Sigmoid colon (tissue), 7 donors: ENCODE measurements around the gene ALDH3B2. TPM values are rescaled to one million over a fixed set of nuclear protein-coding genes. Genes with fewer than 3 reads are reported as not detected.
"Not testable (repeated sequence)": the region's sequence is repeated elsewhere in the genome, so short reads cannot be mapped to it uniquely, and the experiment has no call there.

Experiments
- DNase-seq: peaks from one replicate; pipeline ENCODE4 v3.0.0-alpha.2; 2019
- H3K27ac ChIP-seq, 4 donors: fragments of 200-600 bp; sonication (generic); one replicate each; pipeline ENCODE4 v1.5.1; 2016 to 2019; ENCODE audit warnings: mild to moderate bottlenecking in 1 of 4
- H3K27me3 ChIP-seq, 3 donors: fragments of 200-600 bp; sonication (generic); one replicate each; pipeline ENCODE4 v1.5.1; 2019; ENCODE audit warnings: mild to moderate bottlenecking in 1 of 3
- H3K36me3 ChIP-seq, 4 donors: fragments of 200-600 bp; sonication (generic); one replicate each; pipeline ENCODE4 v1.5.1; 2016 to 2019
- H3K4me1 ChIP-seq, 4 donors: fragments of 200-600 bp; sonication (generic); one replicate each; pipeline ENCODE4 v1.5.1; 2017 to 2019
- H3K4me3 ChIP-seq, 4 donors: fragments of 200-600 bp; sonication (generic); one replicate each; pipeline ENCODE4 v1.5.1; 2017 to 2019; ENCODE audit warnings: mild to moderate bottlenecking in 2 of 4, moderate library complexity in 1 of 4
- H3K9me3 ChIP-seq, 4 donors: fragments of 200-600 bp in 3 of 4; sonication (generic) in 3 of 4; one replicate each; pipeline versions ENCODE4 v1.5.1 to v1.6.1; 2013 to 2019
- EP300 ChIP-seq, 4 donors: sonication (generic); formaldehyde crosslinking; IDR thresholded peaks; one replicate each; pipeline ENCODE4 v1.6.1; 2017; ENCODE audit warnings: antibody characterized with exemption in 4 of 4
- POLR2A ChIP-seq, 2 donors: fragments of 450-650 bp; IDR thresholded peaks; one replicate each; pipeline ENCODE4 v1.6.1; 2016; ENCODE audit warnings: antibody characterized with exemption in 2 of 2, mild to moderate bottlenecking in 2 of 2, moderate library complexity in 2 of 2
- POLR2AphosphoS5 ChIP-seq, 4 donors: sonication (generic); formaldehyde crosslinking; IDR thresholded peaks; one replicate each; pipeline ENCODE4 v1.6.1; 2017; ENCODE audit warnings: antibody characterized with exemption in 4 of 4
- WGBS, 2 donors: extraction: QIAGEN DNeasy Blood & Tissue Kit; methylation state at CpG; one replicate each; pipeline ENCODE4 v1.1.7; 2013; 5-methylcytosine and 5-hydroxymethylcytosine counted together
- intact Hi-C: fragments of 100-400 bp; cut with DNase I; formaldehyde crosslinking; loops from one replicate; pipeline ENCODE4 v1.15.1; 2023
- polyA plus RNA-seq, 3 donors: library from polyadenylated mRNA; stranded (reverse); fragments of 200-250 nt; gene quantifications; one replicate each; pipeline ENCODE4 v1.2.3, GENCODE V29; 2013
- total RNA-seq, 4 donors: library from RNA; depleted of rRNA; stranded (reverse); fragments of >200 nt; gene quantifications; one replicate each; pipeline ENCODE4 v1.1.0, GENCODE V29; 2016
- TF ChIP-seq, protein P1 (sequence below), 4 experiments: fragments of 450-650 bp in 3 of 4; fragments of 200-600 bp in 1 of 4; IDR thresholded peaks; one replicate each; pipeline ENCODE4 v1.5.1; 2016 to 2019; ENCODE audit warnings: antibody characterized with exemption in 4 of 4, mild to moderate bottlenecking in 3 of 4, moderate library complexity in 2 of 4
- donor health status: healthy with polysubstance abuse.
- donor health status: Bipolar disorder and iron deficiency.
- donor health status: healthy.

Gene ALDH3B2
- total and polyA plus RNA-seq, 7 donors: 0.38 TPM; not detected in 6

DNA sequence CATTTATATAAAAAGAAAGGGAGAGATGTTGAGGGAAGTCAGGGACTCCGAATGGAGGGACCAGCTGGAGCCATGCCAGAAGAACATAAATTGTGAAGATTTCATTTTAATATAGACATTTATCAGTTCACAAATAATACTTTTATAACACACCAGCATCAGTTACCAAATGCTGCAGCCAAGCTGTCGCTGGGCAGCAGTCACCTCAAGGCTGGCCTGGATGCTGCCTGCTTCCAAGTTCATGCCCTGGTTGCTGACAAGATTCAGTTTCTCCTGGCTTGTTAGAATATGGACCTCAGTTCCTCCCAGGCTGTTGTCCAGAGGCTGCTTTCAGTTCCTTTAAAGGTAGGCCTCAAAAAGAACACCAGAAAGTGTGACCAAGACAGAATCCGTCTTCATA is 30.8 kb upstream of the ALDH3B2 start:
- TF ChIP-seq, protein P1, sequence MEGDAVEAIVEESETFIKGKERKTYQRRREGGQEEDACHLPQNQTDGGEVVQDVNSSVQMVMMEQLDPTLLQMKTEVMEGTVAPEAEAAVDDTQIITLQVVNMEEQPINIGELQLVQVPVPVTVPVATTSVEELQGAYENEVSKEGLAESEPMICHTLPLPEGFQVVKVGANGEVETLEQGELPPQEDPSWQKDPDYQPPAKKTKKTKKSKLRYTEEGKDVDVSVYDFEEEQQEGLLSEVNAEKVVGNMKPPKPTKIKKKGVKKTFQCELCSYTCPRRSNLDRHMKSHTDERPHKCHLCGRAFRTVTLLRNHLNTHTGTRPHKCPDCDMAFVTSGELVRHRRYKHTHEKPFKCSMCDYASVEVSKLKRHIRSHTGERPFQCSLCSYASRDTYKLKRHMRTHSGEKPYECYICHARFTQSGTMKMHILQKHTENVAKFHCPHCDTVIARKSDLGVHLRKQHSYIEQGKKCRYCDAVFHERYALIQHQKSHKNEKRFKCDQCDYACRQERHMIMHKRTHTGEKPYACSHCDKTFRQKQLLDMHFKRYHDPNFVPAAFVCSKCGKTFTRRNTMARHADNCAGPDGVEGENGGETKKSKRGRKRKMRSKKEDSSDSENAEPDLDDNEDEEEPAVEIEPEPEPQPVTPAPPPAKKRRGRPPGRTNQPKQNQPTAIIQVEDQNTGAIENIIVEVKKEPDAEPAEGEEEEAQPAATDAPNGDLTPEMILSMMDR (IDR thresholded peaks at IDR 0.05): no peak
- TF ChIP-seq POLR2A (IDR thresholded peaks at IDR 0.05): no peak
- TF ChIP-seq POLR2AphosphoS5 (IDR thresholded peaks at IDR 0.05): no peak
- no peak for TF ChIP-seq EP300 (IDR thresholded peaks at IDR 0.05)
- Histone ChIP-seq H3K4me1 (no peaks in the 10 kb centered on the region), H3K9me3 (no peaks in the 10 kb centered on the region), H3K27me3 (no peaks in the 10 kb centered on the region), H3K36me3 (no peaks in the 10 kb centered on the region), H3K27ac (no peak overlapping the region), H3K4me3 (no peak overlapping the region)
- WGBS, 2 donors: 84 to 88% methylated on average over 3 of the region's 3 CpGs
- intact Hi-C loops: loop anchor here (10.0 kb wide), 1 partner anchor 50 kb away; the partner anchor contains the start of gene ACY3
- no peak for DNase-seq

DNA sequence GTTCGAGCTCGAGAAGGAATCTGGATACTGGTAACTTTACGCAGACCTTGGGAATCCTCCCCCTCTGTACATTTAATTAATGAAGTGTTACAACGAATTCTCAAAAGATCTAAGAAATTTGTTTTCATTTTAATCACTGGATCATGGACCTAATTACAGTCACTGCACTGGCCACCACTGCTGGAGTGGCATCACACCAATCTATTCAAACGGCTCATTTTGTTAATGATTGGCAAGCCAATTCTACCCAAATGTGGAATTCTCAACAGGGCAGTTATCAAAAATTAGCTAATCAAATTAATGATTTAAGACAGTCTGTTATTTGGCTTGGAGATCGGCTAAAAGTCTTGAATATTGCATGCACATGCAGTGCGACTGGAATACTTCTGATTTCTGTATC is 30.1 kb upstream of the ALDH3B2 start:
- Histone ChIP-seq H3K27ac (no peak overlapping the region), H3K36me3 (no peaks in the 10 kb centered on the region), H3K4me3 (no peak overlapping the region), H3K4me1 (peaks cover 0 to under 1% (median 0%) of the 10 kb centered on the region in 4 donors), H3K27me3 (no peaks in the 10 kb centered on the region), H3K9me3 (no peaks in the 10 kb centered on the region)
- no peak for TF ChIP-seq POLR2A (IDR thresholded peaks at IDR 0.05)
- TF ChIP-seq, protein P1 (IDR thresholded peaks at IDR 0.05): no peak
- TF ChIP-seq EP300 (IDR thresholded peaks at IDR 0.05): no peak
- no peak for TF ChIP-seq POLR2AphosphoS5 (IDR thresholded peaks at IDR 0.05)
- WGBS, 2 donors: 83 to 90% methylated on average over 7 of the region's 7 CpGs
- no peak for DNase-seq
- intact Hi-C loops: loop anchor here (10.0 kb wide), 1 partner anchor 50 kb away; the partner anchor contains the start of gene ACY3

DNA sequence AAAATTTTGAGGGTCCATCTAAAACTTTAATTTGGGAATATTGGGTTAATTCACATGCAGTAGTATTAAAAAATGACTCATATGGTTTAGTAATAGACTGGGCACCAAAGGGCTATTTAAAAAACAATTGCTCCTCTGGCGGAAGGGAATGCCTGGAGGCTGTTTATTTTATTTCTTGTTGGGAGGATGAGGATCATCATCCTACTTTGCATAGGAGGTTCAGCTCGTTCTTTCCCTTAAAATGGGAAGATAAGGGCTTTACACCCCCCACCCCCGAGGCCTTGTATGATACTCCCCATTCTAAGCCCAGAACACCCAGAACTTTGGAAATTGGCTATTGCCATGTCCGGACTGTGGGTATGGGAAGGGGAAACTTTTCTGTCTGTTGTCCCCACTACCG is 29.3 kb upstream of the ALDH3B2 start:
- DNase-seq, H3K4me1 ChIP-seq, H3K27me3 ChIP-seq, H3K9me3 ChIP-seq, H3K4me3 ChIP-seq, H3K36me3 ChIP-seq, H3K27ac ChIP-seq: not testable (repeated sequence)
- intact Hi-C loops: loop anchor here (10.0 kb wide), 1 partner anchor 49 kb away; the partner anchor contains the start of gene ACY3
- WGBS, 2 donors: 70 to 73% methylated on average over 5 of the region's 5 CpGs

DNA sequence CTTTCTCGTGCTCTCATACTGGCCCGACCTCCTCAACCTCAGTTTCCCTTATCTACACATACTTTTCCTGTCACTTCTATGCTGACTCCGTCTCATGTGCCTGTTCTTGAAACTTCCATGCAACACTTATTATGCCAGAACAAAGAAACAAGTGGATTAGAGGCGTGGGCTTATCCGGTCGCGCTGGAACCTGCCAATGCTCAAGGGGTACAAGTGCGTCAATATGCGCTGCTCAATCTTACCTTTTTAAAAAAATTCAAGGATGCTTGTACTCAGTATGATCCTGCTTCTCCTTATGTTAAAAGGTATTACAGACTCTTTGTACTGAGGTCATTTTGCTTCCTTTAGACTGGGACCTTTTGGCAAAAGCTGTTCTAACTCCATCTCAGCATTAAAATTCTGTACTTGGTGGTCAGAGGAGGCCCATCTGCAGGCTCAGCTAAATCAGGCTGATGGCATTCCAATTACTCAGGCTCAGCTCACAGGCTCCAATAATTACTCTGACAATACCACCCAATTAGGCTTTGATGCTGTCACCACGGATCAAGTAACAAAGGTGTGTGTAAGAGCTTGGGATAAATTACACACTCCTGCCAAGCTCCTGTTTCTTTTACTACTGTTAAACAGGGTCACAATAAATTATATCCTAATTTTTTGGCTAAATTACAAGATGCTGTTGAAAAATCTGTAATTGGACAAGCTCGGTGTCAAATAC is 26.3 kb upstream of the ALDH3B2 start:
- H3K9me3 ChIP-seq: no peaks in the 10 kb centered on the region
- H3K27ac ChIP-seq: no peak overlapping the region
- H3K4me3 ChIP-seq: no peak overlapping the region
- H3K27me3 ChIP-seq: no peaks in the 10 kb centered on the region
- H3K4me1 ChIP-seq: peaks cover 0 to 6% (median 5%) of the 10 kb centered on the region in 4 donors
- DNase-seq: no peak
- TF ChIP-seq, protein P1 (IDR thresholded peaks at IDR 0.05): no peak
- TF ChIP-seq POLR2A (IDR thresholded peaks at IDR 0.05) (no peak), POLR2AphosphoS5 (IDR thresholded peaks at IDR 0.05) (no peak)
- no peaks in the 10 kb centered on the region for H3K36me3 ChIP-seq
- intact Hi-C loops: loop anchor here (10.0 kb wide), 1 partner anchor 46 kb away; the partner anchor contains the start of gene ACY3
- 88 to 90% methylated on average over 11 of the region's 11 CpGs for WGBS, 2 donors

DNA sequence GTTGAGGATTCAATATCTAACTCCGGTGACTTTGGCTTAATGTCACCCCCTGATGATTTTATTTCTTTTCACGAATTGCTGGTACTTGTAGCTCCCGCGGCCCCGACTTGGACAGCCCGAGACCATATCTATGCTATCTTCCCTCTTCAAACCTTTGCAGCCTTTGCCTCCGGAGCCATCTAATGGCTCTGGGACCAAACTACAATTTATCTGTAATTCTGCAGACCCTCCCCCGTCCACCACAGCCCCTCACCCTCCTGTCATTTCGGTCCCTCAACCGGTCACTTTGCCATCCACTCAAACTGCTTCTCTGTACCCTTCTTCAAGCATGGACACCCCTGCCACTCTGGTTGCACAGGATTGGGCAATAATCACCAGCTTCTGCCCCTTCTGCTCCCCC is 25.7 kb upstream of the ALDH3B2 start:
- no peaks in the 10 kb centered on the region for H3K27me3 ChIP-seq
- peaks cover 0 to 6% (median 5%) of the 10 kb centered on the region in 4 donors for H3K4me1 ChIP-seq
- WGBS, 2 donors: 75 to 81% methylated on average over 10 of the region's 10 CpGs
- no peak for TF ChIP-seq POLR2A (IDR thresholded peaks at IDR 0.05)
- no peak for TF ChIP-seq EP300 (IDR thresholded peaks at IDR 0.05)
- TF ChIP-seq, protein P1 (IDR thresholded peaks at IDR 0.05): no peak
- no peak for TF ChIP-seq POLR2AphosphoS5 (IDR thresholded peaks at IDR 0.05)
- intact Hi-C loops: loop anchor here (10.0 kb wide), 1 partner anchor 45 kb away; the partner anchor contains the start of gene ACY3
- H3K4me3 ChIP-seq: no peak overlapping the region
- H3K9me3 ChIP-seq: no peaks in the 10 kb centered on the region
- H3K36me3 ChIP-seq: no peaks in the 10 kb centered on the region
- DNase-seq: no peak
- no peak overlapping the region for H3K27ac ChIP-seq
